HEK293 (cell line): ENCODE data around the gene BACH2.

Experiments used
- CTCF ChIP-seq: fragments of 450-650 bp; formaldehyde crosslinking; IDR thresholded peaks from 2 replicates; pipeline ENCODE4 v1.5.1; 2016; ENCODE audit warnings: missing biosample characterization, missing genetic modification characterization
- GLIS2 ChIP-seq: fragments of 450-650 bp; formaldehyde crosslinking; IDR thresholded peaks from 2 replicates; pipeline ENCODE4 v1.5.1; 2016; ENCODE audit warnings: missing biosample characterization, missing genetic modification characterization
- KLF8 ChIP-seq: fragments of 450-650 bp; formaldehyde crosslinking; IDR thresholded peaks from 2 replicates; pipeline ENCODE4 v1.5.1; 2016; ENCODE audit warnings: missing biosample characterization, missing genetic modification characterization
- OVOL3 ChIP-seq: fragments of 450-650 bp; formaldehyde crosslinking; IDR thresholded peaks from 2 replicates; pipeline ENCODE4 v1.5.1; 2016; ENCODE audit warnings: missing biosample characterization, missing genetic modification characterization
- SP2 ChIP-seq: fragments of 450-650 bp; formaldehyde crosslinking; IDR thresholded peaks from 2 replicates; pipeline ENCODE4 v1.5.1; 2016; ENCODE audit warnings: missing biosample characterization, missing genetic modification characterization
- YY2 ChIP-seq: fragments of 450-650 bp; formaldehyde crosslinking; IDR thresholded peaks from 2 replicates; pipeline ENCODE4 v1.5.1; 2016; ENCODE audit warnings: missing biosample characterization, missing genetic modification characterization
- ZBTB10 ChIP-seq: fragments of 450-650 bp; formaldehyde crosslinking; IDR thresholded peaks from 2 replicates; pipeline ENCODE4 v1.5.1; 2016; ENCODE audit warnings: missing biosample characterization, missing genetic modification characterization
- ZBTB21 ChIP-seq: fragments of 450-650 bp; formaldehyde crosslinking; IDR thresholded peaks from 2 replicates; pipeline ENCODE4 v1.5.1; 2017; ENCODE audit warnings: missing biosample characterization, missing genetic modification characterization
- ZFHX2 ChIP-seq: fragments of 450-650 bp; formaldehyde crosslinking; conservative IDR thresholded peaks from 2 replicates; pipeline ENCODE4 v1.5.1; 2016; ENCODE audit warnings: missing biosample characterization, missing genetic modification characterization
- ZFP69B ChIP-seq: fragments of 450-650 bp; formaldehyde crosslinking; IDR thresholded peaks from 2 replicates; pipeline ENCODE4 v1.5.1; 2016; ENCODE audit warnings: missing biosample characterization, missing genetic modification characterization
- ZIC2 ChIP-seq: fragments of 450-650 bp; formaldehyde crosslinking; IDR thresholded peaks from 2 replicates; pipeline ENCODE4 v1.5.1; 2016; ENCODE audit warnings: missing biosample characterization, missing genetic modification characterization
- ZNF121 ChIP-seq: fragments of 450-650 bp; formaldehyde crosslinking; IDR thresholded peaks from 2 replicates; pipeline ENCODE4 v1.5.1; 2016; ENCODE audit warnings: missing biosample characterization, missing genetic modification characterization
- ZNF133 ChIP-seq: fragments of 450-650 bp; formaldehyde crosslinking; IDR thresholded peaks from 2 replicates; pipeline ENCODE4 v1.5.1; 2016; ENCODE audit warnings: missing biosample characterization, missing genetic modification characterization
- ZNF18 ChIP-seq: fragments of 450-650 bp; formaldehyde crosslinking; IDR thresholded peaks from 2 replicates; pipeline ENCODE4 v1.5.1; 2016; ENCODE audit warnings: missing biosample characterization, missing genetic modification characterization
- ZNF335 ChIP-seq: fragments of 450-650 bp; formaldehyde crosslinking; conservative IDR thresholded peaks from 2 replicates; pipeline ENCODE4 v1.5.1; 2016; ENCODE audit warnings: missing biosample characterization, missing genetic modification characterization
- ZNF426 ChIP-seq: fragments of 450-650 bp; formaldehyde crosslinking; IDR thresholded peaks from 2 replicates; pipeline ENCODE4 v1.5.1; 2017; ENCODE audit warnings: missing biosample characterization, missing genetic modification characterization, mild to moderate bottlenecking, inconsistent platforms, moderate library complexity
- ZNF488 ChIP-seq: fragments of 450-650 bp; formaldehyde crosslinking; IDR thresholded peaks from 2 replicates; pipeline ENCODE4 v1.5.1; 2016; ENCODE audit warnings: missing biosample characterization, missing genetic modification characterization
- ZNF501 ChIP-seq: fragments of 450-650 bp; formaldehyde crosslinking; IDR thresholded peaks from 2 replicates; pipeline ENCODE4 v1.5.1; 2016; ENCODE audit warnings: missing biosample characterization, missing genetic modification characterization
- ZNF529 ChIP-seq: fragments of 450-650 bp; formaldehyde crosslinking; IDR thresholded peaks from 2 replicates; pipeline ENCODE4 v1.5.1; 2017; ENCODE audit warnings: missing genetic modification characterization, missing biosample characterization; ENCODE audit not compliant: insufficient replicate concordance
- ZNF548 ChIP-seq: fragments of 450-650 bp; formaldehyde crosslinking; IDR thresholded peaks from 2 replicates; pipeline ENCODE4 v1.5.1; 2016; ENCODE audit warnings: missing biosample characterization, missing genetic modification characterization
- ZNF549 ChIP-seq: fragments of 450-650 bp; IDR thresholded peaks from 2 replicates; pipeline ENCODE4 v1.5.1; 2018; ENCODE audit warnings: missing biosample characterization, missing genetic modification characterization, mild to moderate bottlenecking, inconsistent platforms, moderate library complexity
- ZNF558 ChIP-seq: fragments of 450-650 bp; formaldehyde crosslinking; IDR thresholded peaks from 2 replicates; pipeline ENCODE4 v1.5.1; 2016; ENCODE audit warnings: missing biosample characterization, missing genetic modification characterization
- ZNF610 ChIP-seq: fragments of 450-650 bp; formaldehyde crosslinking; IDR thresholded peaks from 2 replicates; pipeline ENCODE4 v1.5.1; 2016; ENCODE audit warnings: missing biosample characterization, missing genetic modification characterization, borderline replicate concordance
- TF ChIP-seq, protein P1 (sequence below): fragments of 450-650 bp; IDR thresholded peaks from 2 replicates; pipeline ENCODE4 v1.5.1; 2018; ENCODE audit warnings: missing biosample characterization, mild to moderate bottlenecking, missing genetic modification characterization
- TF ChIP-seq, protein P2 (sequence below): fragments of 450-650 bp; formaldehyde crosslinking; IDR thresholded peaks from 2 replicates; pipeline ENCODE4 v1.5.1; 2017; ENCODE audit warnings: missing biosample characterization, missing genetic modification characterization
- TF ChIP-seq, protein P3 (sequence below): fragments of 450-650 bp; formaldehyde crosslinking; IDR thresholded peaks from 2 replicates; pipeline ENCODE4 v1.5.1; 2016; ENCODE audit warnings: missing biosample characterization, missing genetic modification characterization
- TF ChIP-seq, protein P4 (sequence below): fragments of 450-650 bp; formaldehyde crosslinking; IDR thresholded peaks from 2 replicates; pipeline ENCODE4 v1.5.1; 2016; ENCODE audit warnings: missing biosample characterization, missing genetic modification characterization

The BACH2 gene

DNA sequence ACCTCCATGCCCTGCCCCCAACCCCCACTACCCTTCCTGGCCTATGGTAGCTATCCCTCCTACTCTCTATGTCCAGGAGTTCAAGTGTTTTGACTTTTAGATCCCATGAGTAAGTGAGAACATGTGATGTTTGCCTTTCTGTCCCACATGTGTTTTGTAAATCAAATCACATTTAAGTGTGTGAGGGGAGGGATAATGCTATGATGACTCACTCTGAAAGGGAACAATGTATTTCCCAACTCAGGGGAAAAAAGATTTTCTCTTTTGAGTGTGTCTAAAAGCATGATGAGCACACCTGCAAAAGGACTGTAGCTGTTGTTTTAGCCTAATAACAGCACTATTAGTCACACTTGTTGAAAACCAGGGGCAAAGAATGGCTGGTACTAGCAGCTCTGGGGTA, 208.6 kb downstream of the BACH2 start (continued):
- TF ChIP-seq, protein P1, sequence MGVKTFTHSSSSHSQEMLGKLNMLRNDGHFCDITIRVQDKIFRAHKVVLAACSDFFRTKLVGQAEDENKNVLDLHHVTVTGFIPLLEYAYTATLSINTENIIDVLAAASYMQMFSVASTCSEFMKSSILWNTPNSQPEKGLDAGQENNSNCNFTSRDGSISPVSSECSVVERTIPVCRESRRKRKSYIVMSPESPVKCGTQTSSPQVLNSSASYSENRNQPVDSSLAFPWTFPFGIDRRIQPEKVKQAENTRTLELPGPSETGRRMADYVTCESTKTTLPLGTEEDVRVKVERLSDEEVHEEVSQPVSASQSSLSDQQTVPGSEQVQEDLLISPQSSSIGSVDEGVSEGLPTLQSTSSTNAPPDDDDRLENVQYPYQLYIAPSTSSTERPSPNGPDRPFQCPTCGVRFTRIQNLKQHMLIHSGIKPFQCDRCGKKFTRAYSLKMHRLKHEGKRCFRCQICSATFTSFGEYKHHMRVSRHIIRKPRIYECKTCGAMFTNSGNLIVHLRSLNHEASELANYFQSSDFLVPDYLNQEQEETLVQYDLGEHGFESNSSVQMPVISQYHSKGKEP, result no peak
- no peak for TF ChIP-seq OVOL3
- TF ChIP-seq SP2 (tag by site-specific recombination), result no peak
- no peak for TF ChIP-seq ZNF501 (tag by site-specific recombination)
- no peak for TF ChIP-seq YY2 (tag by site-specific recombination)
- TF ChIP-seq ZBTB10 (tag by site-specific recombination), result 0 out of 2 replicates have a peak, but pooled peaks have one; percentile 25
- TF ChIP-seq, protein P2, sequence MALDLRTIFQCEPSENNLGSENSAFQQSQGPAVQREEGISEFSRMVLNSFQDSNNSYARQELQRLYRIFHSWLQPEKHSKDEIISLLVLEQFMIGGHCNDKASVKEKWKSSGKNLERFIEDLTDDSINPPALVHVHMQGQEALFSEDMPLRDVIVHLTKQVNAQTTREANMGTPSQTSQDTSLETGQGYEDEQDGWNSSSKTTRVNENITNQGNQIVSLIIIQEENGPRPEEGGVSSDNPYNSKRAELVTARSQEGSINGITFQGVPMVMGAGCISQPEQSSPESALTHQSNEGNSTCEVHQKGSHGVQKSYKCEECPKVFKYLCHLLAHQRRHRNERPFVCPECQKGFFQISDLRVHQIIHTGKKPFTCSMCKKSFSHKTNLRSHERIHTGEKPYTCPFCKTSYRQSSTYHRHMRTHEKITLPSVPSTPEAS, result no peak
- no peak for TF ChIP-seq ZNF549 (tag by site-specific recombination)
- no peak for TF ChIP-seq ZNF558 (tag by site-specific recombination)
- no peak for TF ChIP-seq ZBTB21 (tag by site-specific recombination)
- no peak for TF ChIP-seq ZIC2 (tag by site-specific recombination)
- no peak for TF ChIP-seq GLIS2 (tag by site-specific recombination)
- no peak for TF ChIP-seq ZNF426 (tag by site-specific recombination)
- no peak for TF ChIP-seq ZNF121 (tag by site-specific recombination)
- no peak for TF ChIP-seq ZNF18 (tag by site-specific recombination)
- no peak for TF ChIP-seq ZNF488 (tag by site-specific recombination)
- TF ChIP-seq ZNF335 (tag by site-specific recombination), result no peak
- TF ChIP-seq ZFP69B (tag by site-specific recombination), result no peak
- no peak for TF ChIP-seq ZNF529 (tag by site-specific recombination)
- no peak for TF ChIP-seq KLF8 (tag by site-specific recombination)
- TF ChIP-seq, protein P3, sequence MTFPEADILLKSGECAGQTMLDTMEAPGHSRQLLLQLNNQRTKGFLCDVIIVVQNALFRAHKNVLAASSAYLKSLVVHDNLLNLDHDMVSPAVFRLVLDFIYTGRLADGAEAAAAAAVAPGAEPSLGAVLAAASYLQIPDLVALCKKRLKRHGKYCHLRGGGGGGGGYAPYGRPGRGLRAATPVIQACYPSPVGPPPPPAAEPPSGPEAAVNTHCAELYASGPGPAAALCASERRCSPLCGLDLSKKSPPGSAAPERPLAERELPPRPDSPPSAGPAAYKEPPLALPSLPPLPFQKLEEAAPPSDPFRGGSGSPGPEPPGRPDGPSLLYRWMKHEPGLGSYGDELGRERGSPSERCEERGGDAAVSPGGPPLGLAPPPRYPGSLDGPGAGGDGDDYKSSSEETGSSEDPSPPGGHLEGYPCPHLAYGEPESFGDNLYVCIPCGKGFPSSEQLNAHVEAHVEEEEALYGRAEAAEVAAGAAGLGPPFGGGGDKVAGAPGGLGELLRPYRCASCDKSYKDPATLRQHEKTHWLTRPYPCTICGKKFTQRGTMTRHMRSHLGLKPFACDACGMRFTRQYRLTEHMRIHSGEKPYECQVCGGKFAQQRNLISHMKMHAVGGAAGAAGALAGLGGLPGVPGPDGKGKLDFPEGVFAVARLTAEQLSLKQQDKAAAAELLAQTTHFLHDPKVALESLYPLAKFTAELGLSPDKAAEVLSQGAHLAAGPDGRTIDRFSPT (tag by site-specific recombination), result no peak
- peak; percentile 89 for TF ChIP-seq ZFHX2
- no peak for TF ChIP-seq ZNF133 (tag by site-specific recombination)
- no peak for TF ChIP-seq ZNF548 (tag by site-specific recombination)
- TF ChIP-seq ZNF610, result no peak
- no peak for TF ChIP-seq CTCF
- TF ChIP-seq, protein P4, sequence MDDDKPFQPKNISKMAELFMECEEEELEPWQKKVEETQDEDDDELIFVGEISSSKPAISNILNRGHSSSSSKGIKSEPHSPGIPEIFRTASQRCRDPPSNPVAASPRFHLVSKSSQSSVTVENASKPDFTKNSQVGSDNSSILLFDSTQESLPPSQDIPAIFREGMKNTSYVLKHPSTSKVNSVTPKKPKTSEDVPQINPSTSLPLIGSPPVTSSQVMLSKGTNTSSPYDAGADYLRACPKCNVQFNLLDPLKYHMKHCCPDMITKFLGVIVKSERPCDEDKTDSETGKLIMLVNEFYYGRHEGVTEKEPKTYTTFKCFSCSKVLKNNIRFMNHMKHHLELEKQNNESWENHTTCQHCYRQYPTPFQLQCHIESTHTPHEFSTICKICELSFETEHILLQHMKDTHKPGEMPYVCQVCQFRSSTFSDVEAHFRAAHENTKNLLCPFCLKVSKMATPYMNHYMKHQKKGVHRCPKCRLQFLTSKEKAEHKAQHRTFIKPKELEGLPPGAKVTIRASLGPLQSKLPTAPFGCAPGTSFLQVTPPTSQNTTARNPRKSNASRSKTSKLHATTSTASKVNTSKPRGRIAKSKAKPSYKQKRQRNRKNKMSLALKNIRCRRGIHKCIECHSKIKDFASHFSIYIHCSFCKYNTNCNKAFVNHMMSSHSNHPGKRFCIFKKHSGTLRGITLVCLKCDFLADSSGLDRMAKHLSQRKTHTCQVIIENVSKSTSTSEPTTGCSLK, result no peak
